Measurements from ENCODE around the gene LITAF.

DNA sequence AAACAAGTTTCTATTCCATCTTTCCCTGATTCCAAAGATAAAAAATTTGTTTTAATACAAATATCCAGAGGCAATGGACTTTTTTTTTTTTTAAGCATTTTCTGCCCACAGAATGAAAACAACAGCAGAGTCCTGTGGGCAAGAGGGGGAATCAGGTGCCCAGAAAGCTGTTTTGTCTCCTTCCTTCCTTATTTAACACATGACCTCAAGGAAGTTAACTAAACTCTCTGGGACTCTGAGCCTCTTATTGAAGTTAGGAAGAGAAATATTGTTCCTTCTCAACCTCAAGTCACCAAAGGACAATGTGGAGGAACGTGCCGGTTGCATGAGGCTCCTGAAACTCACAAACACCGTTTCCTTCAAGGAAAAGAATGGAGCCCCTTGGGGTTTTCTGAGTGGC lies 34.9 kb downstream of the LITAF start:
- TF ChIP-seq, protein P1, sequence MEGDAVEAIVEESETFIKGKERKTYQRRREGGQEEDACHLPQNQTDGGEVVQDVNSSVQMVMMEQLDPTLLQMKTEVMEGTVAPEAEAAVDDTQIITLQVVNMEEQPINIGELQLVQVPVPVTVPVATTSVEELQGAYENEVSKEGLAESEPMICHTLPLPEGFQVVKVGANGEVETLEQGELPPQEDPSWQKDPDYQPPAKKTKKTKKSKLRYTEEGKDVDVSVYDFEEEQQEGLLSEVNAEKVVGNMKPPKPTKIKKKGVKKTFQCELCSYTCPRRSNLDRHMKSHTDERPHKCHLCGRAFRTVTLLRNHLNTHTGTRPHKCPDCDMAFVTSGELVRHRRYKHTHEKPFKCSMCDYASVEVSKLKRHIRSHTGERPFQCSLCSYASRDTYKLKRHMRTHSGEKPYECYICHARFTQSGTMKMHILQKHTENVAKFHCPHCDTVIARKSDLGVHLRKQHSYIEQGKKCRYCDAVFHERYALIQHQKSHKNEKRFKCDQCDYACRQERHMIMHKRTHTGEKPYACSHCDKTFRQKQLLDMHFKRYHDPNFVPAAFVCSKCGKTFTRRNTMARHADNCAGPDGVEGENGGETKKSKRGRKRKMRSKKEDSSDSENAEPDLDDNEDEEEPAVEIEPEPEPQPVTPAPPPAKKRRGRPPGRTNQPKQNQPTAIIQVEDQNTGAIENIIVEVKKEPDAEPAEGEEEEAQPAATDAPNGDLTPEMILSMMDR (conservative IDR thresholded peaks at IDR 0.05), result no peak
- no peak for TF ChIP-seq EZH2 (IDR thresholded peaks at IDR 0.05; ENCODE audit: low read depth)
